DOHH2 (cell line): ENCODE measurements around the gene MED12L.

Source experiments
- EZH2phosphoT487 ChIP-seq: fragments of 200-600 bp; sonication (generic); IDR thresholded peaks from 2 replicates; pipeline ENCODE4 v1.6.1; 2017; ENCODE audit warnings: borderline replicate concordance, mild to moderate bottlenecking, antibody characterized with exemption, low read length, moderate library complexity, mixed read lengths
- TF ChIP-seq, protein P1 (sequence below): fragments of 200-600 bp; sonication (generic); IDR thresholded peaks from one replicate; pipeline ENCODE4 v1.5.1; 2014; ENCODE audit warnings: antibody characterized with exemption, mild to moderate bottlenecking, low read depth, low read length; ENCODE audit not compliant: poor library complexity, severe bottlenecking

DNA sequence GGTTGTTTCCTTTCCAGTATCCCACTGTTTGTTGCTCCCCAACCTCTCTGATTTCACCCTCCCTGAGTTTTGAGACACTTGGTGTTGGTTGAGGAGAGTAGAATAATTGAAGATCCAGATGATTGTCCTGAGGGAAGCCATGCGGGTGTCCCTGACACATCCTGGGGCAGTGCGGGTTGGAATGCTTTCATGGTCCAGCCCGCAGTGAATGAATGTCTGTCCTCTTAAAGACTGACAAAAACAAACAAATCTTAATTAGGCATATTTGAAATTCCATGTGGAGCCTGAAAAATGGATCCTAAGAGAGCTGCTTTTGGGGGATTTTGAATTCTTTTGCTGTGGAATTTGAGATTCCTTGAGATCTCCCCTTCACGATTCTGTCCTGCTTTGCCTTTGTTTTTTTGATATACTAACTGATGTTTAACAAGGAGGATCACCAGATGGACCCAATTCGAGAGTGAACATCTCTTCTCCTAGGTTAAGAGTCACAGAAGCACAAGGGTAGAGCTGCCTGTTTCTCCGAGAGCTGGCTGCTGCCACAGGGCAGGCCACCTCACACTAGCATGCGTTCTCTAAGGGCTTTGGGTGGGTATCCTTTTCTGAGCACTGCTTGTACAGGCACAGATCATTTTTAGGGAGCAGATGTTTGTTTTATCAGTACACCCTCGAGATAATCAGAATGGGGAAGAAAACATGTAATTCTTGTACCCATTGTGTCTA is 70.1 kb downstream of the MED12L start:
- TF ChIP-seq, protein P1, sequence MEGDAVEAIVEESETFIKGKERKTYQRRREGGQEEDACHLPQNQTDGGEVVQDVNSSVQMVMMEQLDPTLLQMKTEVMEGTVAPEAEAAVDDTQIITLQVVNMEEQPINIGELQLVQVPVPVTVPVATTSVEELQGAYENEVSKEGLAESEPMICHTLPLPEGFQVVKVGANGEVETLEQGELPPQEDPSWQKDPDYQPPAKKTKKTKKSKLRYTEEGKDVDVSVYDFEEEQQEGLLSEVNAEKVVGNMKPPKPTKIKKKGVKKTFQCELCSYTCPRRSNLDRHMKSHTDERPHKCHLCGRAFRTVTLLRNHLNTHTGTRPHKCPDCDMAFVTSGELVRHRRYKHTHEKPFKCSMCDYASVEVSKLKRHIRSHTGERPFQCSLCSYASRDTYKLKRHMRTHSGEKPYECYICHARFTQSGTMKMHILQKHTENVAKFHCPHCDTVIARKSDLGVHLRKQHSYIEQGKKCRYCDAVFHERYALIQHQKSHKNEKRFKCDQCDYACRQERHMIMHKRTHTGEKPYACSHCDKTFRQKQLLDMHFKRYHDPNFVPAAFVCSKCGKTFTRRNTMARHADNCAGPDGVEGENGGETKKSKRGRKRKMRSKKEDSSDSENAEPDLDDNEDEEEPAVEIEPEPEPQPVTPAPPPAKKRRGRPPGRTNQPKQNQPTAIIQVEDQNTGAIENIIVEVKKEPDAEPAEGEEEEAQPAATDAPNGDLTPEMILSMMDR: no peak
- no peak for TF ChIP-seq EZH2phosphoT487
